Endothelial cell (in vitro differentiated cells): ENCODE data around the gene ADGRG1. TPM values are rescaled to one million over a fixed set of nuclear protein-coding genes. Genes with fewer than 3 reads are reported as not detected.
A peak's percentile ranks its signal among the peaks of the same experiment; 100 is the strongest.

Source experiments
- DNase-seq: peaks from one replicate; pipeline ENCODE4 v3.0.0; 2021; ENCODE audit warnings: low spot score
- H3K27ac Mint-ChIP-seq: one replicate; pipeline ENCODE4 v1.8.0; 2021; ENCODE audit warnings: mixed read lengths, inconsistent platforms; ENCODE audit not compliant: unreplicated experiment
- H3K27me3 Mint-ChIP-seq: one replicate; pipeline ENCODE4 v1.8.0; 2021; ENCODE audit warnings: mild to moderate bottlenecking, moderate library complexity, mixed read lengths, inconsistent platforms; ENCODE audit not compliant: unreplicated experiment
- H3K36me3 Mint-ChIP-seq: one replicate; pipeline ENCODE4 v1.8.0; 2021; ENCODE audit warnings: mild to moderate bottlenecking, low read depth, mixed read lengths, inconsistent platforms; ENCODE audit not compliant: unreplicated experiment
- H3K4me1 Mint-ChIP-seq: one replicate; pipeline ENCODE4 v1.8.0; 2021; ENCODE audit warnings: mild to moderate bottlenecking, mixed read lengths, inconsistent platforms; ENCODE audit not compliant: unreplicated experiment
- H3K4me3 Mint-ChIP-seq: one replicate; pipeline ENCODE4 v1.8.0; 2021; ENCODE audit warnings: mild to moderate bottlenecking, mixed read lengths, inconsistent platforms; ENCODE audit not compliant: unreplicated experiment
- H3K9me3 Mint-ChIP-seq: one replicate; pipeline ENCODE4 v1.8.0; 2021; ENCODE audit warnings: mixed read lengths, inconsistent platforms; ENCODE audit not compliant: unreplicated experiment
- total RNA-seq: library from RNA; stranded (reverse); fragmentation: NEBNext Ultra II Directional; extraction: Animal tissue kit (Norgen Biotek cat#: 25700); gene quantifications from one replicate; pipeline ENCODE4 v1.2.1, GENCODE V29; 2021; ENCODE audit not compliant: unreplicated experiment
- TF ChIP-seq, protein P1 (sequence below): fragments of 200-600 bp; sonication (generic); IDR thresholded peaks from one replicate; pipeline ENCODE4 v1.5.0; 2021; ENCODE audit warnings: antibody characterized with exemption; ENCODE audit not compliant: unreplicated experiment

ADGRG1 gene
- total RNA-seq, 1 donor from 2014 or later, result 2.7 TPM

DNA sequence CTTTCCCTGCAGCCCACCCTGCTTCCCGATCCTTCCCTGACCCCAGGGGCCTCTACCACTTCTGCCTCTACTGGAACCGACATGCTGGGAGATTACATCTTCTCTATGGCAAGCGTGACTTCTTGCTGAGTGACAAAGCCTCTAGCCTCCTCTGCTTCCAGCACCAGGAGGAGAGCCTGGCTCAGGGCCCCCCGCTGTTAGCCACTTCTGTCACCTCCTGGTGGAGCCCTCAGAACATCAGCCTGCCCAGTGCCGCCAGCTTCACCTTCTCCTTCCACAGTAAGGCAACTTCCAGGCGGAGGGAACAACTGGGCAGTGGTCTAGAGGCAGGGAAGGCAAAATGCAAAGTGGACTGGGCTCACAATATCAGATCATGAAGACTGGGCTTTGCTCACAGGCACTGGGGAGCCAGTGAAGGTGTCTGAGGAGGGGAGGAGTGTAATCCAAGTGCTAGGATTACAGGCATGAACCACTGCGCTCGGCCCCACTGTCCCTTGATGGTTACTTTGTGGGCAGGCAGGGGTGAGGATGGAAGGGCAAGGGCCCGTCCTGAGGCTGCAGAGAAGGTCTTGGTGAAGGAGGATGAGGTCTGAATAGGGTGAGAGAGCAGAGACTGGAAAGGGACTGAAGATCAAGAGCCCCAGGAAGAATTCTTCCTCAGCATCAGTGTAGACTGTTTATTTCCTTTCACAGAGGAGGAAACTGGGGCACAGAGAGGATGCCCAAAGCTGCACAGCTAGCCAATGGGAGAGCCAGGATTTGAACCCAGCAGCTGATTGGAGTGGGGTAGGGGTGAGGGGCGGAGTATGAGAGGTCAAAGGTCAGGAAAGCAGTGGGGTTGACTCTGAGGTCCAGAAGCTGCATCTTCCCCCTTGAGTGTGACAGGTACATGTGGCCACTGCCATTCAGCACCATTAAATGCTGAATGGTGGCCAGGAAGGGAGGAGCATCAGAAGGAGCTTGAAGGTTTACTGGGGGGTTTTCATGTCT is 23.2 kb downstream of the ADGRG1 start:
- Mint-ChIP-seq H3K27me3 (peaks cover 6% of the 10 kb centered on the region), H3K36me3 (no peaks in the 10 kb centered on the region), H3K27ac (peak overlapping the region; percentile 34), H3K9me3 (no peaks in the 10 kb centered on the region), H3K4me3 (no peak overlapping the region), H3K4me1 (peaks cover 23% of the 10 kb centered on the region)
- no peak for DNase-seq
- TF ChIP-seq, protein P1, sequence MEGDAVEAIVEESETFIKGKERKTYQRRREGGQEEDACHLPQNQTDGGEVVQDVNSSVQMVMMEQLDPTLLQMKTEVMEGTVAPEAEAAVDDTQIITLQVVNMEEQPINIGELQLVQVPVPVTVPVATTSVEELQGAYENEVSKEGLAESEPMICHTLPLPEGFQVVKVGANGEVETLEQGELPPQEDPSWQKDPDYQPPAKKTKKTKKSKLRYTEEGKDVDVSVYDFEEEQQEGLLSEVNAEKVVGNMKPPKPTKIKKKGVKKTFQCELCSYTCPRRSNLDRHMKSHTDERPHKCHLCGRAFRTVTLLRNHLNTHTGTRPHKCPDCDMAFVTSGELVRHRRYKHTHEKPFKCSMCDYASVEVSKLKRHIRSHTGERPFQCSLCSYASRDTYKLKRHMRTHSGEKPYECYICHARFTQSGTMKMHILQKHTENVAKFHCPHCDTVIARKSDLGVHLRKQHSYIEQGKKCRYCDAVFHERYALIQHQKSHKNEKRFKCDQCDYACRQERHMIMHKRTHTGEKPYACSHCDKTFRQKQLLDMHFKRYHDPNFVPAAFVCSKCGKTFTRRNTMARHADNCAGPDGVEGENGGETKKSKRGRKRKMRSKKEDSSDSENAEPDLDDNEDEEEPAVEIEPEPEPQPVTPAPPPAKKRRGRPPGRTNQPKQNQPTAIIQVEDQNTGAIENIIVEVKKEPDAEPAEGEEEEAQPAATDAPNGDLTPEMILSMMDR, result no peak

DNA sequence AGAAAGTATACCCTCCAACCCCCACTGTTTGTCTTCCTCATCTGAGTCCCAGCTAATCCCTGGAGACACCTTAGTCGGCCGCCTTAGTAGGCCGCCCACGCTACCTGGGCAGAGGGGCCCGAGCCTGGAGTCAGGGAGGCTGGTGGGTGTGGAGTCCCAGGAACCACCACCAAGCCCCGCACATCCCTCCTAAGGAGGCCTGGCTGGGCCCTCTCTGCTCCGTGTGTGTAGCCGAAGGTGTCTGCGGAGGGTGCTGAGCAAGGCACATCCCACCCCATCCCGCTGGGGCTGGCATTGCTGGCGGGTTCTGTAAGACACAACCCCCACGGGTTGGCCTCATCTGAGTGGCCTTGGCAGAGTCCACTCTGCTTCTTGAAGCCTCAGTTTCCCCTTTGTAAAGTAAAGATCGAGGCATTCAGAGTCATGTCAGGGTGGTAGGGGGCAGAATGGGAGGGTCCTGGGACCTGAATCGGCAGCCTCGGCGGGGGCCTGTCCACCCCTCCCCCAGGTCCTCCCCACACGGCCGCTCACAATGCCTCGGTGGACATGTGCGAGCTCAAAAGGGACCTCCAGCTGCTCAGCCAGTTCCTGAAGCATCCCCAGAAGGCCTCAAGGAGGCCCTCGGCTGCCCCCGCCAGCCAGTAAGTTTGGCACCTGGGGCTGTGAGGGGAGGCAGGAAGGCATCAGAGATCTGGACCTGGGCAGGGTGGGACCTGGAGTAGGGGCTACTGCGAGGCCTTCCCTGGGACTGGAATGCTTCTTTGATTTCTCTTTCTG is 24.5 kb downstream of the ADGRG1 start:
- Mint-ChIP-seq H3K27ac (no peak overlapping the region), H3K4me1 (peaks cover 16% of the 10 kb centered on the region), H3K27me3 (peaks cover 8% of the 10 kb centered on the region), H3K9me3 (no peaks in the 10 kb centered on the region), H3K4me3 (no peak overlapping the region), H3K36me3 (no peaks in the 10 kb centered on the region)
- TF ChIP-seq, protein P1, result no peak
- DNase-seq, result no peak

DNA sequence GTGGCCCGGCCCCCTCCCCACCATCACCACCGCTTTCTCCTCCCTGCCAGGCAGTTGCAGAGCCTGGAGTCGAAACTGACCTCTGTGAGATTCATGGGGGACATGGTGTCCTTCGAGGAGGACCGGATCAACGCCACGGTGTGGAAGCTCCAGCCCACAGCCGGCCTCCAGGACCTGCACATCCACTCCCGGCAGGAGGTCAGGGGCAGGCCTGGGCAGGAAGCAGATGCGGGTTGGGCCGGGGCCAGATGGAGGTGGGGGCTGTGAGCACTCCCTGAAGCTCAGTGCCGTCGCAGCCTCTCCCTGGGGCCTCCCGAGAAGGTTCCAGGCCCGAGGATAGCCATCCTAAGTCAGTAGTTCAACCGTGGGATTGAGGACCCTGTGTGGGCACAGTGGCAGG is 25.5 kb downstream of the ADGRG1 start:
- no peaks in the 10 kb centered on the region for H3K9me3 Mint-ChIP-seq
- TF ChIP-seq, protein P1, result no peak
- H3K4me1 Mint-ChIP-seq, result peaks cover 10% of the 10 kb centered on the region
- peaks cover 12% of the 10 kb centered on the region for H3K27me3 Mint-ChIP-seq
- no peak overlapping the region for H3K27ac Mint-ChIP-seq
- H3K36me3 Mint-ChIP-seq, result no peaks in the 10 kb centered on the region
- no peak overlapping the region for H3K4me3 Mint-ChIP-seq
- DNase-seq, result no peak

DNA sequence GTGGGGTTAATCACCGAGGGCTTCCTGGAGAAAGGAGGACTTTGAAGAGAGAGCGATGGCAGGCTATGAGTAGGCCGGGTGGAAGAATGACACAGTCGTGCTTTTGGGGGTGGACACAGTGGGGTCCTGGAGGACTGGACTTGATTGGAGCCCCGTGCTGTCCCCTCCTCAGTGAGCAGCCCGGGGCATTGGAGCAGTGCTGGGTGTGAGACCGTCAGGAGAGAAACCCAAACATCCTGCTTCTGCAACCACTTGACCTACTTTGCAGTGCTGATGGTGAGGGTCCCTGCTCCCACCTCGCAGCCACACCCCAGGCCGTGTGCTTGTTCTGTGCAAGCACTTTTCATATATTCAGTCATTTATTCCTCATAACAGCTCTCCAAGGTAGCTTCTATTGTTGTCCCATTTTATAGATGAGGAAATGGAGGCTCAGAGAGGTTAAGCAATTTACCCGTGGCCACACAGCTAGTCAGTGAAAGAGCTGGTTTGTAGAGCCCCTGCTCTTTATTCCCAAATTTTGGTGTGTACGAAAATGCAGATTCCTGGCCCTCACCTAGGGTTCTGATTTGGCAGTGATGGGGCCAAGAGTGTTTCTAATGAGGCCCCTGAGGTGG is 28.0 kb downstream of the ADGRG1 start:
- H3K4me3 Mint-ChIP-seq, result no peak overlapping the region
- H3K27me3 Mint-ChIP-seq, result peaks cover 10% of the 10 kb centered on the region
- DNase-seq, result no peak
- TF ChIP-seq, protein P1, result no peak
- H3K9me3 Mint-ChIP-seq, result no peaks in the 10 kb centered on the region
- peaks cover 9% of the 10 kb centered on the region for H3K4me1 Mint-ChIP-seq
- no peaks in the 10 kb centered on the region for H3K36me3 Mint-ChIP-seq
- no peak overlapping the region for H3K27ac Mint-ChIP-seq
